GM18508 (cell line): ENCODE measurements around the gene TXNL4A.

Source experiments
- ATAC-seq: cut with Tn5 transposase; IDR thresholded peaks from one replicate; pipeline ENCODE4 v1.9.1; 2021; ENCODE audit warnings: moderate number of reproducible peaks; ENCODE audit not compliant: insufficient read depth, unreplicated experiment

Gene TXNL4A

GRCh38 chr18:79937103-79937860, 51.1 kb downstream of the TXNL4A start:
- ATAC-seq: no peak

GRCh38 chr18:79936641-79937040, 51.7 kb downstream of the TXNL4A start:
- ATAC-seq: no peak

GRCh38 chr18:79935925-79936324, 52.4 kb downstream of the TXNL4A start:
- no peak for ATAC-seq

GRCh38 chr18:79935499-79935898, 52.9 kb downstream of the TXNL4A start:
- ATAC-seq: no peak

GRCh38 chr18:79935098-79935480, 53.3 kb downstream of the TXNL4A start:
- no peak for ATAC-seq

GRCh38 chr18:79934311-79935097, 53.9 kb downstream of the TXNL4A start:
- no peak for ATAC-seq

GRCh38 chr18:79933765-79934164, 54.6 kb downstream of the TXNL4A start:
- ATAC-seq: no peak

GRCh38 chr18:79932907-79933306, 55.5 kb downstream of the TXNL4A start:
- ATAC-seq: no peak

GRCh38 chr18:79931475-79931874, 56.9 kb downstream of the TXNL4A start:
- ATAC-seq: no peak

GRCh38 chr18:79930020-79930642, 58.2 kb downstream of the TXNL4A start:
- no peak for ATAC-seq

GRCh38 chr18:79928563-79928960, 59.8 kb downstream of the TXNL4A start:
- ATAC-seq: no peak

- ATAC-seq: no peak
Measured at GRCh38 chr18:79927607-79928562, 60.5 kb downstream of the TXNL4A start.

GRCh38 chr18:79926715-79927606, 61.4 kb downstream of the TXNL4A start:
- ATAC-seq: no peak

GRCh38 chr18:79926306-79926705, 62.1 kb downstream of the TXNL4A start:
- no peak for ATAC-seq

GRCh38 chr18:79924814-79925731, 63.3 kb downstream of the TXNL4A start:
- no peak for ATAC-seq

- ATAC-seq: no peak
Measured at GRCh38 chr18:79923896-79924585, 64.3 kb downstream of the TXNL4A start.

- ATAC-seq: no peak
Measured at GRCh38 chr18:79922971-79923411, 65.4 kb downstream of the TXNL4A start.
